Astrocyte of the cerebellum (primary cell): ENCODE measurements around the gene ZNF84.

Experiments used
- DNase-seq: peaks from one replicate; pipeline ENCODE4 v3.0.0-alpha.2; 2011; ENCODE audit warnings: low read depth
- H3K4me3 ChIP-seq: 2 replicates; pipeline ENCODE4 v1.5.1; 2011; ENCODE audit warnings: mild to moderate bottlenecking, low read depth, low read length, moderate library complexity
- CTCF ChIP-seq: IDR thresholded peaks from 2 replicates; pipeline ENCODE4 v1.5.1; 2012; ENCODE audit warnings: low read length, low read depth, moderate library complexity, mild to moderate bottlenecking; ENCODE audit errors: missing control alignments
- in situ Hi-C: cut with HindIII; loops from 2 replicates; pipeline ENCODE4 v1.10.0; 2017; ENCODE audit warnings: low sequenced_read_pairs

ZNF84 gene

GRCh38 chr12:133108150-133108549 is 70.8 kb downstream of the ZNF84 start:
- DNase-seq, result no peak
- no peak overlapping the region for H3K4me3 ChIP-seq
- TF ChIP-seq CTCF, result no peak
- in situ Hi-C loops, result loop anchor here (5.0 kb wide), 1 partner anchor 69 kb away; no protein-coding TSS in a partner anchor
